HG03135 (cell line): ENCODE data around the gene GNAT1.
"Not testable (repeated sequence)": the region's sequence is repeated elsewhere in the genome, so short reads cannot be mapped to it uniquely, and the experiment has no call there.

Experiments used
- ATAC-seq: cut with Tn5 transposase; IDR thresholded peaks from one replicate; pipeline ENCODE4 v1.9.1; 2021; ENCODE audit warnings: mild to moderate bottlenecking, moderate library complexity; ENCODE audit not compliant: unreplicated experiment

GNAT1 gene

DNA sequence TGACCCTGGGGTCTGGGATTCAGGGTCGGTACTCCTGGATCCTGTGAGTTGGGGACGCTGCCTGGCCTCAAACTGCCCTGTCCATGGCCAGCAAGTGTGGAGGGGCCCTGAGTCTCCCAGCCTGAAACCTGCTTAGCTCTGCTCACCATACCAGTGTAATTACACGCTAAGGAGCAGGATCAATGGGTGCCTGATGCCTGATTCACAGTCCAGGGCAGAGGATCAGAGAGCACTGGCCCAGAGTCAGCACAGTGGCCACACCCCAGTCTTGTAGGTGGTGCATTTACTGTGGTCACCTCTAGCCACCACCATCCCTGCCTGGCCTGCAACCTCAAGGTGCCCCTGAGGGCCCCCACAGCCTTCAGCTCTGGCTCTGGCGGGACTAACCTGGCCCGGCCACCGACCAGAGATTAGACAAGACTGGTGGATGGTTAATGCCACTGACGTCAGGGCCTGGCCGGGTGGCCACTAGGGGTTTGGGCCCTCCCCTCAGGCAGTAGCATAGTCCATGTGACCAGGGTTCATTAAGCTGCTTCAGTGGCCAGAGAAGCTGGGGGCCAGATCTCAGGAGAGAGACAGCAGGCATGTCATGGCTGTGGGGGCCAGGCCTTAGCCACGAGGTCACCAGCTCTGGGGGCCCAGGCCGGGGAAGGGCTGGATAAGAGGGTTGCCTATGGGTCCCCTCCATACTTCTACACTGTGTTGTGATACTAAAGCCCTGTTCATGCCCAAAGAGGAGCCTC, 10.3 kb downstream of the GNAT1 start:
- ATAC-seq = no peak

DNA sequence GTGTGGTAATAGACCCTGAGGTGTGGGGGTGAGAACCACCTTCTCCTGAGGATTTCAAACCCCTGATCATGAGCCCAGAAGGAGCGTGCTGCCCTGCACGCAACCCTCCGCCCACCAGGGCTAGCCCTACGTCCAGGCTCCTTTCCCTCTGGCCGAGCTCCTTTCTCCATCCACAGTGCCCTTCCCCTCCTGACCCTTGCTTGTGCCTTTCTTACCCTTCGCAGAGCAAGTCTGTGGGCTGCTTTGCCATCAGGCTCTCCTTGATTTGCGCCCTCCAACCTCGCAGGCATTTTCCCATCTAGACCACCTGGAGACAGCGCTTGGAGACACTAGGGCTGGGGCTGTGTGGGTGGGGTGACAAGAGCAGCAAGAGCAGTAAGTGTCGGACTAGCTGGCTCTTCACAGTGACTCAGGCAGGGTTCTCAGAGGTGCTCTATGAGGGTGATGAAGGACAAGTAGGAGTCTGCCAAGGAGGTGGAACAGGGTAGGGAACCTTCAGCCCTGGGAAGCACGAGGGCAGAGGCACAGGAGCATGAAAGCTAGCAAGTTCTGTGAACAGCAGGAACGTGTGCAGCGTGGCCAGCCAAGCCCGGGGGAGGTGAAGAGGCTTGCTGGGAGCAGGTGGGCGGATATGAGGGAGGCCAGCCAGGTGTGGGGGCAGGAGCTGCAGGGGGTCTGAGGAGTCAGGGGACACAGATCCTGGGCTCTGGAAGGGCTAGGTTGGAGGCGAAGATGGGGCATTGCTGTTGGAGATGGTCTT, 11.1 kb downstream of the GNAT1 start:
- no peak for ATAC-seq

DNA sequence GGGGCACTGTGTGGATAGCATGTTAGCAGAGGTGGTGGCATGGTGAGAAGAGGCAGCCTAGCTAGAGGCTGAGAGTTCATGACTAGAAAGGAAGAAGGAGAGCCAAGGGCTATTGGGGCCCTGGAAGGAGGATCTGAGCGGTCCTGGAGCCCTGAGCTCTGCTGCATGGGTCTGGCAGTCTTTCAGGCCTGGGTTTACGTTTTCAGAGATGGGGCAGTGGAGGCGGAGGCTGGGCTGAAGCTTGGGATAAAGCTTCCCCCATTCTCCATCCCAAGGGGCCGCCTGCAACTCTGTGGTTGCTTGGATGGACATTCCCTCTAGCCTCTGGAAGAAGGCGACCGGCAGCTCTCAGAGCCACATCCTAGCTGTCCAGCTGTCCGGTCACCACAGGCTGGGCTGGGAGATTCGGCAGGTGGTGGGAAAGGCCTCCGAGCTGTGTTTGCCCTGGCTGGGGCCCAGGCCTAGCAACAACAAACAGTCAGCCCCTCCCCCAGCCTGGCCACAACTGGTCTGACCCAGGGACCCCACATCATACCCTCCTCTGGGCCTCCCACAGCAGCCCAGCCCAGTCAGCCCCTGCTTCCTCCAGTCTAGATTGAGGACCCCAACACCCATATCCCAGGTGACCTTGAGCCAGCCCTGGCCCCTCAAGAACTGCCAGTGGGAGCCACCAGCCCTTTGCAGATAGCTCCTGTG, 11.9 kb downstream of the GNAT1 start:
- no peak for ATAC-seq

DNA sequence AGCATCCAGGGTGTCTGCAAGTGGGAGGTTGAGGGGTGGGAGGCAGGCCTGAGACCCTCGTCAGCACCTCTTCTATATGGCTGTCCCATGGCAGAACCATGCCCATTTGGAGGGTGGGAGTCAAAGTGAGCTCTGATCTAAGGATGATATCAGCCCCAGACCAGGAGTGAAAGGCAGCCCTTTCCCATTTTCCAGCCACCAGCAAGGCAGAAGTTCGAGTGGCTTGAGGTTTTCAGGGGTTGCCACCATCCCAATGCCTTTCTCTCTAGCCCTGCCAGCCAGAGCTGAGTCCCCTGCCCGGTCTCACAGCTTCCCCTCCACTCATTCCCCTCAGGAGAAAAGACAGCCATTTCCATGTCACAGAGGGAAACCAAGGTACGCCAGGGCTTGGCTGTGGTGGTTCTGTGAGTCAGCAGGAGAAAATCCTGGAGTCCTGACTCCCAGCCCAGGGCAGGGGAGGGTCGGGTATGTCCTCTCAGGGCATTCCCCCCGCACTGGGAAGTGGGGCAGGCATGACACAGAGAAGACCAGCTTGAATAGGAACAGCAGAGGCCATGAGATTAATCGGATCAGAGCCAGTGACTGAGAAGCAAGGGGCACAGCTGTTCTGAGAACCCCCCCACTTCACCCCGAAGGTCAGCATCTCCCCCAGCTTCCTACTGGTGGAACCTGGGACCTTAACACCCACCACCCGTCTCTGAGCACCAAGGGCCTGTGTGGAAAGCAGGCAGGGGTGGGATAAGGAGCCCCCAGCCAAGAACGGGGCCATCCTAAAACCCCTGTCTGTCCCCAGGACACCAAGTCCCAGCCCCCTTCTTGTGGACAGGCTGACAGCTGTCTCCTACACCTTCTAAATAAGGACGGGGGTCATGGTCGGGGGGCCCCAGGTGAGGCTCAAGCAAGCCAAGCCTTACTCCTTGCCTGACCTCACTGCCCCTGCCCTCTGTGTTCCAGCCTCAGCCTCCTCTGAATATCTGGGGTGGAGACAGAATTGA, 12.7 kb downstream of the GNAT1 start:
- ATAC-seq = no peak

DNA sequence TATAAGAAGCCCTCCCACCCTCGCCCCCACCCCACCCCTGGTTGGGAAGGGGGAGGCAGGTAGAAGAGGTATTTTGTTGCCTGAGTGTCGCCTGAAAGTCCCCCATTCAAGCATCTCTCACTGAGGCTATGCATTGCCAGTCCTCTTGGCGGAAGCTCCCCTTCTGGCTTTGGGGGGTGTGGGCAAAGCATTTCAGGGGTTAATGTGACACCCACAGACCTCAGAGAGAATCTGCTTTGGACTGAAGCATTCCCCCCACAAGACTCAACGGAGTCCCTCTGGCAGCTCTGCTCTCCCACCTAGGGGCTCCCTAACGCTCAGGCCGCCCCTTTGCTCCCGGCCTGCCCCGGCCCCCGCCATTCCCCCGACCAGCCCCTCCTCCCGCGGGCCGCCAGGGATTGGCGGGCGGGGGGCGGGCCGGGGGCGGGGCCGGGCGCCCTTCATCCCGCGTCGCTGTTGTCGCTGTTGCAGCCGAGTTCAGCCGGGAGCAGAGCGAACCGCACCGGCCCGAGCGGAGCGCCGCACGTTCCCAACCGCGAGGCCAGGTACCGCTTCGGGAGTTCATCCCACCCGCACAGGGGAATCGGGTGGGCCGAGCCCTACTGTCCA, 13.5 kb downstream of the GNAT1 start, which contains the start of gene SLC38A3:
SLC38A3 (plus strand) TSS at position 468 of the 609 bp plus-strand sequence. CDS start 8,929 bp downstream, outside the sequence.
- ATAC-seq = no peak

- ATAC-seq = no peak
Observed at GRCh38 chr3:50205413-50206276, 14.2 kb downstream of the GNAT1 start.

DNA sequence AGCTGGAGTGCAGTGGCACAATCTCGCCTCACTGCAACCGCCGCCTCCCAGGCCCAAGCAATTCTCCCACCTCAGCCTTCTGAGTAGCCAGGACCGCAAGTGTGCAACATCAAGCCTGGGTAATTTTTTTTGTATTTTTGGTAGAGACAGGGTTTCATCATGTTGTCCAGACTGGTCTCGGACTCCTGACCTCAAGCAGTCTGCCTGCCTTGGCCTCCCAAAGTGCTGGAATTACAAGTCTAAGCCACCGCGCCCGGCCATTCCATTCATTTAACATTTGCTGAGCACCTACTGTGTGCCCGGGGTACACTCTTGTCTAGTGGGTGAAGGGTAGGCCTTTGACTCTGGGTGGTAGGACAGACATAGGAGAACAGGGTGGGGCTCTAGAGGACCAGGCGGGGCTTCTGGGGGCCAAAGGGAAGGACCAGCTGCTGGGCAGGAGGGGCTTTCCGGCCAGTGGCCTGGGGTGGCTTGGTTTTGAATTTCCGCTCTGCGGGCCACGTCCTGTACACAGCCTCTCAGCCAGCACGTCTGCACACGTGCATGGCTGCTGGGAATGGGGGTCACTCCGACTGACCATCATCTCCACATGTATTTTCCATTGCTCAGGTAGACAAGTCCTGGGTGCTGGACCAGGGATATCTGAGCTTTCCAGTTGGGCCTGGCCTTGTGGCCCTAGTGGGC, 16.1 kb downstream of the GNAT1 start:
- no peak for ATAC-seq

DNA sequence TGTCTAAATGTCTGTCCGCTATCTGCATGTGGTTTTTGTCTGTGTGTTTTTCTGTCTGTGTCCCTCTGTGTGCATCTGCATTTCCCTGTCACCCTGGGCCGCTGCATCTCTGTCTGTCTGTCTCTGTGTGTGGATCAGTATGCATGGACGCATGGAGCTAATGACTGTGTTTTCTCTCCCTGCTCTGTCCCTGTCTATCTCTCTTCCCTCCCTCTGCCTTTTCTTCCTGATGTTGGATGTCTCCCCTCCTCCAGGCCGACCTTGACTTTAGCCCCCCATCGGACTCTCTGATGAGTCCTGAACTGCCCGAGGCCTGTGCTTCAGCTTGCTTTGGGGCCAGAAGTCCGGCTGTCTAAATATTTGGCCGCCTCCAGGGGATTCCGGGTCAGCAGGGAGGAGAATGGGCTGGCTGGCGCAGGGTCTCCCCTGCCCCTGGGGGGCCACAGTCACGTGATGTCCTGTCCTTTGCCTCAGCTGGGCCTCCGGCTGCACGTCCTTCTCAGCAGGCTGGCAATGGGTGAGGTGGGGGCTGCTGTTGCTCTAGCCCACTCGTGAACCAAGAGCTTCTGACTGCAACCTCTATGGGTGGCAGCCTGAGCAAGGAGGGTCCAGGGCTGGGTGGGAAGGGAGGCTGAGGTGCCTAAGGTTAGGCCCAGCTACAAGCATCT, 17.4 kb downstream of the GNAT1 start:
- ATAC-seq = no peak

- ATAC-seq = no peak
Observed at GRCh38 chr3:50210176-50210509, 18.7 kb downstream of the GNAT1 start.

- no peak for ATAC-seq
Observed at GRCh38 chr3:50210510-50211367, 19.3 kb downstream of the GNAT1 start.

- ATAC-seq = not testable (repeated sequence)
Observed at GRCh38 chr3:50211368-50211717, 19.9 kb downstream of the GNAT1 start.

DNA sequence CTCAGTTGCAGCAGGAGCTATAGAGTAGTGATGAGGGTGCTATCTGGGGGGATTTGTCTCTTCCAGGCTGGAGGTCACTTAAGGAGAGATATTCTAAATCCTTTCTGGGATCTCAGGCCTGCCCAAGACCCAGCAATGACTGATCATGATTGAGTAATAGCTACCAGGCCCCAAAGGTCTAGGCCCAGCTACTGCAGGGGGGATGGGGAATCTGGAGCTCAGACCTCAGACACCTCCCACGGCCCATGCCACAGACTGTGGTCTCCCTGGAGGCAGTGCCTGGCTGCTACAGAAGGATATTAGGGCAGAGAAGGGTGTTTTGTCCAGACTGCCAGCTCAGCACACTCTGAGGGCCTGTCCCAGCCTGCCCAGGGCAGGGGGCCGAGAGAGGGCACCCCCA, 20.5 kb downstream of the GNAT1 start:
- ATAC-seq = no peak

DNA sequence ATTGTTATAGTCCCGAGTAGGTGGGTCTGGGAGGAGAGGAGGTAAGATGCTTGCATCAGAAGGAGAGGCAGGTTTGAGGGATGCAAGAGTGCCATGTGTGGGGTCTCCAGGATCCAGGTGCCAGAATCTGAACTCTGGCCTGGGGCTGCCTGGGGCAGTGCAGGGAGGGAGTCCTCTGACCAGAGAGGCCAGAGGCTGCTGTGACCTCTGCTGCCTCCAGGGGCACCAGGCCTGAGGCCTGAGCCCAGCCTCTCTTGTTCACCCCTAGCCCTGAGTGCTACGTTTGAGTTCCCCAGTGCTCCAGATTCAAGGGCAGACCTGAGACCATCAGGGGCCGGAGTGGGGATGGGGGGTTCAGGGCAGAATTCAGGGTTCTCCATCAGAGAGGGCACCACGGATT, 21.1 kb downstream of the GNAT1 start:
- no peak for ATAC-seq

DNA sequence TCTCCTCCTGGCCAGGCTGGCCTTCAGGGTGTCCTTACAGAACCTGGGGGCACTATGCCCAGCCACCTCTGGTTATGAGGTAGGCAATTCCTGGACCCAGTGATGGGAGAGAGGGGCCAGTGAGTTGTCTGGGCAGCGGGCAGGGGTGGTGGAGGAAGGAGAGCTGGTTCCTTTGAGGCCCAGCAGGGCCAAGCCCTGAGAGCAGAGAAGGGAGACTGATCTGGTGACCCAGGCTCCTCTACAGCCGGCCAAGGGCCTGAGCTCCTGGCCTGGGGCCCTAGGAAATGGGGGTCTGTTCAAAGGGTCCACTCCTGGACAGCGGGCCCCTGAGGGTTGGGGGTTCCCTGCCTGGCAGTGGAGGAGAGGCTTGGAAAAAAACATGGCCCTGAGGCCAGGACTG, 21.6 kb downstream of the GNAT1 start:
- no peak for ATAC-seq

DNA sequence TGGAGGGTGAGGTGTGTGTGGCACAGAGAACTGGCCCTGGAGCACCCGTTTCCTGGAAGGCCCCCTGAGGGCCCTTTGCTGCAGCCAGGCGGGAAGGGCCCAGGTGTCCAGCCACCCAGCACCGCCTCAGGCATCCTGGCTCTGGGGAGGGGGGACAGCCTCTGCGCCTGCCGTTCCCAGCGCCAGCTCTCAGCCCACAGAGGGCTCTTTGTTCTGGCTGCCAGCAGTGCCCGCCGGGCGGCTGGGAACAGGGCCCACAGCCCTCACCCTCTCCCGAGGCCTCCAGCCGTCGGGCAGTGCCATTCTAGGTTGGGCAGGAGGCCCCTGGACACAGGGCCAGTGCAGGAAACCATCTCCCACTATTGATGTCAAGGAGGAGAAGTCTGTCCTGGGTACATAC, 22.0 kb downstream of the GNAT1 start:
- ATAC-seq = no peak

DNA sequence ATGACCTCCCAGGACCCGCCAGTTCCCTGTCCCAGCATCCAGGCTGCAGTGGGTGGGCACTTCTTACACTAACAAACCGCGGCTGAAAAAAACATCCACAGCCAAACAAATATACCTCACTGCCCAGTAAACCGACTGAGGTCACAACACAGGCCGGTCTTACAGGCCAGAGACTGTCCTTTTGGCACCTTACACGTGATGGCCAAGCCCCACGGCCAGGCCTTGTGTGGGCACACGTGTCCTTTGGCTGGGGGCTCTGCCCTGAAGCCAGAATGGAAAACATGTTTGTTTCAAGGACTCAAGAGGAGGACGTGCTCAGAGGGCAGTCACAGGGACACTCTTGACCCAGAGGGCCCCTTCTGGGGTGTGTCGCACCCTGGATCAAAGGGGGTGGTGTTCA, 23.4 kb downstream of the GNAT1 start:
- ATAC-seq = no peak

DNA sequence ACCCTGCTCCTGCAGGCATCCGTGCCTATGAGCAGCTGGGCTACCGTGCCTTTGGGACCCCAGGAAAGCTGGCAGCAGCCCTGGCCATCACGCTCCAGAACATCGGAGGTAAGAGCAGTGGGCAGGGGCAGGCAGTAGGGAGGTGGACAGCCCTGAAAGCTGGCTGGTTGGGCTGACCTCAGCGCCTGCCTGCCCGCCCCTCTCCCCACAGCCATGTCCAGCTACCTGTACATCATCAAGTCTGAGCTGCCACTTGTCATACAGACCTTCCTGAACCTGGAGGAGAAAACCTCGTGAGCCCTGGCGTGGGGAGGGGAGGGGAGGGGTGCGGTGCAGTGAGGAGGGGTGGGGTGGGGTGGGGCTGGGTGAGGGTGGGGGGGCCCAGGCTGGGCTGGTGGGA, 24.1 kb downstream of the GNAT1 start:
- ATAC-seq = no peak
